ENCODE measurements around the gene CHST8.

Gene CHST8

GRCh38 chr19:33734913-33735312 is 113.2 kb downstream of the CHST8 start:
- Histone ChIP-seq H3K4me3 (ENCODE audit: low read depth in 1 of 2, low read length in 2 of 2) (no peak overlapping the region), H3K27me3 (ENCODE audit: insufficient read depth, low read length, poor library complexity) (no peaks in the 10 kb centered on the region), H3K9ac (ENCODE audit: low read depth, low read length) (no peak overlapping the region), H3K4me2 (ENCODE audit: insufficient read depth, low read length) (no peak overlapping the region), H3K79me2 (ENCODE audit: insufficient read depth, low read length) (no peaks in the 10 kb centered on the region), H3K36me3 (ENCODE audit: insufficient read depth, low read length) (no peaks in the 10 kb centered on the region), H3K27ac (ENCODE audit: low read length) (no peak overlapping the region), H4K20me1 (ENCODE audit: insufficient read depth, low read length) (peaks cover 11% of the 10 kb centered on the region; the same call in 1 of the 2 replicates), H2AFZ (ENCODE audit: low read depth, low read length) (no peak overlapping the region), H3K9me3 (ENCODE audit: insufficient read depth, low read length, severe bottlenecking) (no peaks in the 10 kb centered on the region), H3K4me1 (ENCODE audit: insufficient read depth, low read length) (no peaks in the 10 kb centered on the region)
- DNase-seq (no peak), ATAC-seq (ENCODE audit: insufficient read depth, low read depth) (no peak)
- no peak for TF ChIP-seq EZH2 (IDR thresholded peaks at IDR 0.05; ENCODE audit: borderline replicate concordance, low read depth, low read length, severe bottlenecking)
- no peak for TF ChIP-seq CTCF (IDR thresholded peaks at IDR 0.05; ENCODE audit: borderline replicate concordance, extremely low read depth, low read length, poor library complexity, severe bottlenecking)

GRCh38 chr19:33736158-33736557 is 114.4 kb downstream of the CHST8 start:
- Histone ChIP-seq H3K4me2 (ENCODE audit: insufficient read depth, low read length) (no peak overlapping the region), H2AFZ (ENCODE audit: low read depth, low read length) (no peak overlapping the region), H3K4me3 (ENCODE audit: low read depth in 1 of 2, low read length in 2 of 2) (no peak overlapping the region), H3K4me1 (ENCODE audit: insufficient read depth, low read length) (no peaks in the 10 kb centered on the region), H3K36me3 (ENCODE audit: insufficient read depth, low read length) (no peaks in the 10 kb centered on the region), H4K20me1 (ENCODE audit: insufficient read depth, low read length) (peaks cover 17% of the 10 kb centered on the region; the same call in 1 of the 2 replicates), H3K27me3 (ENCODE audit: insufficient read depth, low read length, poor library complexity) (no peaks in the 10 kb centered on the region), H3K9me3 (ENCODE audit: insufficient read depth, low read length, severe bottlenecking) (no peaks in the 10 kb centered on the region), H3K27ac (ENCODE audit: low read length) (no peak overlapping the region), H3K9ac (ENCODE audit: low read depth, low read length) (no peak overlapping the region), H3K79me2 (ENCODE audit: insufficient read depth, low read length) (no peaks in the 10 kb centered on the region)
- ATAC-seq (ENCODE audit: insufficient read depth, low read depth), result no peak
- TF ChIP-seq CTCF (IDR thresholded peaks at IDR 0.05; ENCODE audit: borderline replicate concordance, extremely low read depth, low read length, poor library complexity, severe bottlenecking) (no peak), EZH2 (IDR thresholded peaks at IDR 0.05; ENCODE audit: borderline replicate concordance, low read depth, low read length, severe bottlenecking) (no peak)
- DNase-seq, result no peak

- H3K27me3 ChIP-seq (ENCODE audit: insufficient read depth, low read length, poor library complexity), result no peaks in the 10 kb centered on the region
- ATAC-seq (ENCODE audit: insufficient read depth, low read depth) (no peak), DNase-seq (no peak)
- no peak overlapping the region for H3K4me2 ChIP-seq (ENCODE audit: insufficient read depth, low read length)
- no peaks in the 10 kb centered on the region for H3K4me1 ChIP-seq (ENCODE audit: insufficient read depth, low read length)
- H3K27ac ChIP-seq (ENCODE audit: low read length), result no peak overlapping the region
- TF ChIP-seq EZH2 (IDR thresholded peaks at IDR 0.05; ENCODE audit: borderline replicate concordance, low read depth, low read length, severe bottlenecking) (no peak), CTCF (IDR thresholded peaks at IDR 0.05; ENCODE audit: borderline replicate concordance, extremely low read depth, low read length, poor library complexity, severe bottlenecking) (no peak)
- no peaks in the 10 kb centered on the region for H3K9me3 ChIP-seq (ENCODE audit: insufficient read depth, low read length, severe bottlenecking)
- no peak overlapping the region for H3K4me3 ChIP-seq (ENCODE audit: low read depth in 1 of 2, low read length in 2 of 2)
- no peak overlapping the region for H2AFZ ChIP-seq (ENCODE audit: low read depth, low read length)
- no peak overlapping the region for H3K9ac ChIP-seq (ENCODE audit: low read depth, low read length)
- H3K36me3 ChIP-seq (ENCODE audit: insufficient read depth, low read length), result no peaks in the 10 kb centered on the region
- H4K20me1 ChIP-seq (ENCODE audit: insufficient read depth, low read length), result peaks cover 17% of the 10 kb centered on the region; the same call in 1 of the 2 replicates
- no peaks in the 10 kb centered on the region for H3K79me2 ChIP-seq (ENCODE audit: insufficient read depth, low read length)
These were observed 115.0 kb downstream of the CHST8 start for GRCh38 chr19:33736787-33737186.
